Activated CD4-positive, alpha-beta memory T cell treated with anti-CD3 and anti-CD28 coated beads, Interleukin-2, amount 10 ng/mL, durations not matched to agents 7 days and 5 days (primary cell): ENCODE measurements around the gene KCNG4. TPM values are rescaled to one million over a fixed set of nuclear protein-coding genes. Genes with fewer than 3 reads are reported as not detected.
"Not testable (repeated sequence)": the region's sequence is repeated elsewhere in the genome, so short reads cannot be mapped to it uniquely, and the experiment has no call there.

Experiments
- CTCF ChIA-PET: fragments of 350-600 bp; sonication (Branson Sonifier 250); formaldehyde crosslinking; loops from one replicate; lab custom pipeline; 2021; ENCODE audit warnings: antibody characterized with exemption, inconsistent platforms; lab: Charles Lee
- POLR2A ChIA-PET: fragments of 350-600 bp; sonication (Branson Sonifier 250); formaldehyde crosslinking; loops from one replicate; lab custom pipeline; 2021; ENCODE audit warnings: antibody characterized with exemption; lab: Charles Lee
- DNase-seq: peaks from one replicate; pipeline ENCODE4 v3.0.0-alpha.2; 2020
- H3K27ac Mint-ChIP-seq: one replicate; pipeline ENCODE4 v1.8.0; 2021; ENCODE audit warnings: mild to moderate bottlenecking, mixed read lengths
- H3K27me3 Mint-ChIP-seq: one replicate; pipeline ENCODE4 v1.8.0; 2021; ENCODE audit warnings: mixed read lengths
- H3K36me3 Mint-ChIP-seq: one replicate; pipeline ENCODE4 v1.8.0; 2021; ENCODE audit warnings: low read depth, mixed read lengths
- H3K4me1 Mint-ChIP-seq: one replicate; pipeline ENCODE4 v1.8.0; 2021; ENCODE audit warnings: mixed read lengths
- H3K4me3 Mint-ChIP-seq: one replicate; pipeline ENCODE4 v1.8.0; 2021; ENCODE audit warnings: mild to moderate bottlenecking, mixed read lengths
- H3K9me3 Mint-ChIP-seq: one replicate; pipeline ENCODE4 v1.8.0; 2021; ENCODE audit warnings: mixed read lengths
- total RNA-seq, 2 experiments: library from RNA; stranded (reverse); gene quantifications; one replicate each; pipeline ENCODE4 v1.2.3, GENCODE V29; 2021

The KCNG4 gene
- total RNA-seq, 2 experiments from 2014 or later: not detected

GRCh38 chr16:84207251-84207650, 32.6 kb downstream of the KCNG4 start:
- ChIA-PET CTCF (no interaction called here), POLR2A (no interaction called here)
- Mint-ChIP-seq H3K9me3 (no peaks in the 10 kb centered on the region), H3K27ac (no peak overlapping the region), H3K36me3 (no peaks in the 10 kb centered on the region), H3K4me3 (no peak overlapping the region), H3K4me1 (no peaks in the 10 kb centered on the region), H3K27me3 (peaks cover 1% of the 10 kb centered on the region)
- DNase-seq: no peak

- no peak overlapping the region for H3K27ac Mint-ChIP-seq
- POLR2A ChIA-PET: no interaction called here
- CTCF ChIA-PET: interaction anchor here (1.0 kb wide), 1 partner anchor 13 kb away, joined by 3 read pairs; no protein-coding TSS in a partner anchor
- no peaks in the 10 kb centered on the region for H3K36me3 Mint-ChIP-seq
- no peaks in the 10 kb centered on the region for H3K4me1 Mint-ChIP-seq
- peaks cover 1% of the 10 kb centered on the region for H3K27me3 Mint-ChIP-seq
- no peak for DNase-seq
- H3K4me3 Mint-ChIP-seq: no peak overlapping the region
- no peaks in the 10 kb centered on the region for H3K9me3 Mint-ChIP-seq
Observed at GRCh38 chr16:84205976-84206691, 33.7 kb downstream of the KCNG4 start.

- CTCF ChIA-PET, H3K36me3 Mint-ChIP-seq, H3K9me3 Mint-ChIP-seq, H3K27me3 Mint-ChIP-seq, H3K27ac Mint-ChIP-seq, H3K4me3 Mint-ChIP-seq, H3K4me1 Mint-ChIP-seq, DNase-seq, POLR2A ChIA-PET: not testable (repeated sequence)
Observed at GRCh38 chr16:84205123-84205522, 34.7 kb downstream of the KCNG4 start.

GRCh38 chr16:84204551-84204950, 35.3 kb downstream of the KCNG4 start:
- H3K27me3 Mint-ChIP-seq, DNase-seq, H3K36me3 Mint-ChIP-seq, H3K4me1 Mint-ChIP-seq, H3K27ac Mint-ChIP-seq, H3K4me3 Mint-ChIP-seq, POLR2A ChIA-PET, H3K9me3 Mint-ChIP-seq: not testable (repeated sequence)
- CTCF ChIA-PET: interaction anchor here (1.2 kb wide), 1 partner anchor 17 kb away, joined by 4 read pairs; the partner anchor contains the start of gene TAF1C

GRCh38 chr16:84199861-84200260, 40.0 kb downstream of the KCNG4 start:
- no peak overlapping the region for H3K4me3 Mint-ChIP-seq
- no peaks in the 10 kb centered on the region for H3K9me3 Mint-ChIP-seq
- ChIA-PET POLR2A (no interaction called here), CTCF (interaction anchor here (1.0 kb wide), 1 partner anchor 13 kb away, joined by 3 read pairs; the partner anchor contains the start of gene TAF1C)
- H3K36me3 Mint-ChIP-seq: no peaks in the 10 kb centered on the region
- H3K4me1 Mint-ChIP-seq: peaks cover under 1% of the 10 kb centered on the region
- no peak overlapping the region for H3K27ac Mint-ChIP-seq
- H3K27me3 Mint-ChIP-seq: no peaks in the 10 kb centered on the region
- DNase-seq: no peak

DNA sequence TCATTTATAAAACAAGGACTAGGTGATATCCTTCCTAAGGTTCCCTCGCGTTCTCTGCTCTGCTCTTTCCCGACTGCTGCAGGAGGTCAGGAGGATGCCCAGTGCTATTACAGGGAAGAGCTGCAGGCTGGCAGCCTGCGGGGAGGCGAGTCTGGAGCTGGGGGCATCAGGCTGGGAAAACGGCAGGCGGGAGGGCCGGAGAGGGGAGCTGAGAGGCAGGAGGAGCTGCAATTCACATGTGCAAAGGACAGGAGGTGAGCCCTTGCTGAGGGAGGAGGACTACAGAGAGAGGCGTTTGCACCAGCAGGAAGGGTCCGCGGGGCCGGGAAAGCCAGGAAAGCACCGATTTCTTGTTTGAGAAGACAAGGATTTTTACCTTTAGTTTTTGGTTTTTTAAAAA, 40.7 kb downstream of the KCNG4 start:
- CTCF ChIA-PET: interaction anchor here (1.0 to 1.2 kb wide), 2 partner anchors 12 kb away, joined by 3 to 4 read pairs; partner anchors contain the start of gene TAF1C
- H3K4me3 Mint-ChIP-seq: no peak overlapping the region
- POLR2A ChIA-PET: no interaction called here
- H3K27ac Mint-ChIP-seq: no peak overlapping the region
- H3K27me3 Mint-ChIP-seq: no peaks in the 10 kb centered on the region
- H3K9me3 Mint-ChIP-seq: no peaks in the 10 kb centered on the region
- no peak for DNase-seq
- peaks cover 9% of the 10 kb centered on the region for H3K4me1 Mint-ChIP-seq
- no peaks in the 10 kb centered on the region for H3K36me3 Mint-ChIP-seq

GRCh38 chr16:84198401-84198800, 41.4 kb downstream of the KCNG4 start:
- Mint-ChIP-seq H3K27ac (no peak overlapping the region), H3K4me1 (peaks cover 16% of the 10 kb centered on the region), H3K4me3 (no peak overlapping the region), H3K36me3 (no peaks in the 10 kb centered on the region), H3K9me3 (no peaks in the 10 kb centered on the region), H3K27me3 (no peaks in the 10 kb centered on the region)
- POLR2A ChIA-PET: no interaction called here
- CTCF ChIA-PET: interaction anchor here (1.2 kb wide), 1 partner anchor 11 kb away, joined by 4 read pairs; the partner anchor contains the start of gene TAF1C
- DNase-seq: no peak

- POLR2A ChIA-PET: no interaction called here
- Mint-ChIP-seq H3K4me1 (peaks cover 19% of the 10 kb centered on the region), H3K36me3 (no peaks in the 10 kb centered on the region), H3K9me3 (no peaks in the 10 kb centered on the region), H3K27ac (no peak overlapping the region), H3K4me3 (no peak overlapping the region), H3K27me3 (no peaks in the 10 kb centered on the region)
- no peak for DNase-seq
- CTCF ChIA-PET: no interaction called here
Observed at GRCh38 chr16:84197466-84198128, 42.2 kb downstream of the KCNG4 start.

- no peaks in the 10 kb centered on the region for H3K9me3 Mint-ChIP-seq
- ChIA-PET POLR2A (no interaction called here), CTCF (no interaction called here)
- H3K36me3 Mint-ChIP-seq: no peaks in the 10 kb centered on the region
- DNase-seq: no peak
- no peak overlapping the region for H3K27ac Mint-ChIP-seq
- peaks cover 19% of the 10 kb centered on the region for H3K4me1 Mint-ChIP-seq
- no peak overlapping the region for H3K4me3 Mint-ChIP-seq
- no peaks in the 10 kb centered on the region for H3K27me3 Mint-ChIP-seq
Observed at GRCh38 chr16:84196727-84197394, 43.0 kb downstream of the KCNG4 start.

GRCh38 chr16:84196101-84196500, 43.7 kb downstream of the KCNG4 start:
- no peaks in the 10 kb centered on the region for H3K9me3 Mint-ChIP-seq
- CTCF ChIA-PET: no interaction called here
- H3K4me3 Mint-ChIP-seq: no peak overlapping the region
- DNase-seq: no peak
- H3K4me1 Mint-ChIP-seq: peaks cover 19% of the 10 kb centered on the region
- no peaks in the 10 kb centered on the region for H3K27me3 Mint-ChIP-seq
- POLR2A ChIA-PET: no interaction called here
- H3K36me3 Mint-ChIP-seq: no peaks in the 10 kb centered on the region
- no peak overlapping the region for H3K27ac Mint-ChIP-seq

- Mint-ChIP-seq H3K4me1 (peaks cover 19% of the 10 kb centered on the region), H3K36me3 (no peaks in the 10 kb centered on the region), H3K9me3 (no peaks in the 10 kb centered on the region), H3K27ac (no peak overlapping the region), H3K4me3 (no peak overlapping the region), H3K27me3 (no peaks in the 10 kb centered on the region)
- POLR2A ChIA-PET: no interaction called here
- CTCF ChIA-PET: interaction anchor here (0.6 to 1.1 kb wide), 2 partner anchors 8 to 111 kb away, joined by 3 to 5 read pairs; partner anchors contain the start of gene TAF1C
- DNase-seq: no peak
Observed at GRCh38 chr16:84195201-84196093, 44.4 kb downstream of the KCNG4 start.

GRCh38 chr16:84194470-84195200, 45.2 kb downstream of the KCNG4 start:
- H3K36me3 Mint-ChIP-seq: no peaks in the 10 kb centered on the region
- no peaks in the 10 kb centered on the region for H3K27me3 Mint-ChIP-seq
- peak overlapping the region; percentile 32 for H3K4me3 Mint-ChIP-seq
- peaks cover 19% of the 10 kb centered on the region for H3K4me1 Mint-ChIP-seq
- peak; percentile 55 for DNase-seq
- H3K27ac Mint-ChIP-seq: no peak overlapping the region
- CTCF ChIA-PET: interaction anchor here (1.1 kb wide), 1 partner anchor 8 kb away, joined by 5 read pairs; the partner anchor contains the start of gene TAF1C
- POLR2A ChIA-PET: no interaction called here
- H3K9me3 Mint-ChIP-seq: no peaks in the 10 kb centered on the region
